SHP77 treated with DMSO at 0.1 percent for 48 hours (cell line): ENCODE results near the gene ARRDC5.
"Not testable (repeated sequence)": the region's sequence is repeated elsewhere in the genome, so short reads cannot be mapped to it uniquely, and the experiment has no call there.

Experiments
- DNase-seq: peaks from one replicate; lab custom pipeline; 2025; lab: John Stamatoyannopoulos, UW

Gene ARRDC5

GRCh38 chr19:4902796-4903195, at the start of gene ARRDC5:
Gene ARRDC5 (minus strand): TSS chr19:4902896. CDS start chr19:4902825, 71 bp downstream.
- no peak for DNase-seq

- no peak for DNase-seq
These were observed 49.0 kb upstream of the ARRDC5 start for GRCh38 chr19:4951656-4952055.

- not testable (repeated sequence) for DNase-seq
These were observed 48.0 kb upstream of the ARRDC5 start for GRCh38 chr19:4950650-4951049.

- DNase-seq, result not testable (repeated sequence)
These were observed 39.0 kb upstream of the ARRDC5 start for GRCh38 chr19:4941638-4942169.

- no peak for DNase-seq
These were observed 36.8 kb upstream of the ARRDC5 start for GRCh38 chr19:4939466-4939865.

GRCh38 chr19:4938461-4938860, 35.8 kb upstream of the ARRDC5 start:
- not testable (repeated sequence) for DNase-seq

GRCh38 chr19:4937060-4937459, 34.4 kb upstream of the ARRDC5 start:
- no peak for DNase-seq

GRCh38 chr19:4935444-4935843, 32.7 kb upstream of the ARRDC5 start:
- DNase-seq, result no peak

- no peak for DNase-seq
These were observed 30.8 kb upstream of the ARRDC5 start for GRCh38 chr19:4933528-4933927.

GRCh38 chr19:4932711-4933110, 30.0 kb upstream of the ARRDC5 start:
- no peak for DNase-seq

GRCh38 chr19:4930664-4931063, 28.0 kb upstream of the ARRDC5 start:
- no peak for DNase-seq

- DNase-seq, result no peak
These were observed 26.5 kb upstream of the ARRDC5 start for GRCh38 chr19:4929186-4929585.

- DNase-seq, result no peak
These were observed 20.6 kb upstream of the ARRDC5 start for GRCh38 chr19:4923276-4923747.

GRCh38 chr19:4922530-4923275, 20.0 kb upstream of the ARRDC5 start:
- DNase-seq, result no peak

- no peak for DNase-seq
These were observed 13.8 kb upstream of the ARRDC5 start for GRCh38 chr19:4916292-4917082.

- no peak for DNase-seq
These were observed 12.2 kb upstream of the ARRDC5 start for GRCh38 chr19:4914736-4915501.

GRCh38 chr19:4913996-4914735, 11.5 kb upstream of the ARRDC5 start:
- no peak for DNase-seq

- no peak for DNase-seq
These were observed 9.3 kb upstream of the ARRDC5 start for GRCh38 chr19:4911786-4912672.

- no peak for DNase-seq
These were observed 8.6 kb upstream of the ARRDC5 start for GRCh38 chr19:4911314-4911713.

GRCh38 chr19:4910594-4911281, 8.0 kb upstream of the ARRDC5 start:
- no peak for DNase-seq
